Stimulated activated CD4-positive, alpha-beta T cell treated with anti-CD3 and anti-CD28 coated beads, Interleukin-4, amount 100 ng/mL, for 24 hours (primary cell): Measurements from ENCODE around the gene METTL9.
"Not testable (repeated sequence)": the region's sequence is repeated elsewhere in the genome, so short reads cannot be mapped to it uniquely, and the experiment has no call there.

Experiments
- DNase-seq: peaks from one replicate; pipeline ENCODE4 v3.0.0-alpha.2; 2020

The METTL9 gene

GRCh38 chr16:21638573-21638975 lies 39.2 kb downstream of the METTL9 start:
- peak; percentile 42 for DNase-seq

GRCh38 chr16:21639493-21639892 lies 40.1 kb downstream of the METTL9 start:
- no peak for DNase-seq

GRCh38 chr16:21641916-21642315 lies 42.5 kb downstream of the METTL9 start:
- DNase-seq: no peak

- no peak for DNase-seq
Measured at GRCh38 chr16:21642861-21643260, 43.5 kb downstream of the METTL9 start.

- DNase-seq: no peak
Measured at GRCh38 chr16:21643785-21644184, 44.4 kb downstream of the METTL9 start.

GRCh38 chr16:21644674-21645073 lies 45.3 kb downstream of the METTL9 start:
- DNase-seq: no peak

GRCh38 chr16:21645261-21645721 lies 45.9 kb downstream of the METTL9 start:
- peak; percentile 28 for DNase-seq

GRCh38 chr16:21646091-21646490 lies 46.7 kb downstream of the METTL9 start:
- no peak for DNase-seq

GRCh38 chr16:21646721-21647561 lies 47.6 kb downstream of the METTL9 start:
- DNase-seq: peak; percentile 80

GRCh38 chr16:21647562-21648164 lies 48.3 kb downstream of the METTL9 start:
- DNase-seq: no peak

GRCh38 chr16:21649826-21650406 lies 50.5 kb downstream of the METTL9 start:
- DNase-seq: not testable (repeated sequence)

- DNase-seq: no peak
Measured at GRCh38 chr16:21650521-21650920, 51.1 kb downstream of the METTL9 start.

GRCh38 chr16:21651515-21651914 lies 52.1 kb downstream of the METTL9 start:
- DNase-seq: no peak

GRCh38 chr16:21652453-21652852 lies 53.1 kb downstream of the METTL9 start, which contains the start of gene IGSF6:
IGSF6 (minus strand) TSS chr16:21652608; CDS start chr16:21652598, 10 bp downstream.
- no peak for DNase-seq

- DNase-seq: no peak
Measured at GRCh38 chr16:21653571-21653970, 54.2 kb downstream of the METTL9 start.

GRCh38 chr16:21654466-21654865 lies 55.1 kb downstream of the METTL9 start:
- DNase-seq: no peak

GRCh38 chr16:21654881-21655280 lies 55.5 kb downstream of the METTL9 start:
- DNase-seq: no peak

GRCh38 chr16:21656795-21657768 lies 57.7 kb downstream of the METTL9 start:
- peak; percentile 52 for DNase-seq

GRCh38 chr16:21659124-21659523 lies 59.7 kb downstream of the METTL9 start:
- DNase-seq: no peak

GRCh38 chr16:21663889-21664647 lies 64.7 kb downstream of the METTL9 start, which contains the start of gene OTOA:
OTOA (plus strand) TSS chr16:21663968; CDS start chr16:21678515, 14,547 bp downstream.
- no peak for DNase-seq

- DNase-seq: no peak
Measured at GRCh38 chr16:21664801-21665492, 65.6 kb downstream of the METTL9 start.
